WTC11 (cell line): ENCODE results near the gene KLHDC4.

Experiments used
- CREM ChIP-seq: sonication (generic); formaldehyde crosslinking; IDR thresholded peaks from 2 replicates; pipeline ENCODE4 v1.8.1; 2022; ENCODE audit warnings: mild to moderate bottlenecking, missing genetic modification reagents, moderate library complexity
- NR1H2 ChIP-seq: sonication (generic); formaldehyde crosslinking; IDR thresholded peaks from 2 replicates; pipeline ENCODE4 v1.9.0; 2021; ENCODE audit warnings: mild to moderate bottlenecking, moderate library complexity, missing genetic modification reagents
- TEAD1 ChIP-seq: sonication (generic); formaldehyde crosslinking; IDR thresholded peaks from 2 replicates; pipeline ENCODE4 v1.8.0; 2022; ENCODE audit warnings: mild to moderate bottlenecking, missing genetic modification reagents
- ZNF121 ChIP-seq: sonication (generic); formaldehyde crosslinking; IDR thresholded peaks from 2 replicates; pipeline ENCODE4 v1.8.0; 2023; ENCODE audit warnings: missing genetic modification reagents
- ZNF317 ChIP-seq: sonication (generic); formaldehyde crosslinking; IDR thresholded peaks from 2 replicates; pipeline ENCODE4 v1.8.1; 2023; ENCODE audit warnings: low read depth, mild to moderate bottlenecking, moderate library complexity, missing genetic modification reagents, borderline replicate concordance
- ZNF416 ChIP-seq: fragments of 250-450 bp; sonication (Bioruptor Pico); IDR thresholded peaks from 2 replicates; pipeline ENCODE4 v1.9.0; 2021; ENCODE audit warnings: mild to moderate bottlenecking, inconsistent platforms
- TF ChIP-seq, protein P1 (sequence below): fragments of 200-600 bp; IDR thresholded peaks from 2 replicates; pipeline ENCODE4 v1.8.0; 2022; ENCODE audit warnings: antibody characterized with exemption
- TF ChIP-seq, protein P2 (sequence below): sonication (generic); formaldehyde crosslinking; IDR thresholded peaks from 2 replicates; pipeline ENCODE4 v1.8.1; 2022; ENCODE audit warnings: low read depth, mild to moderate bottlenecking, moderate library complexity, missing genetic modification reagents, borderline replicate concordance
- TF ChIP-seq, protein P3 (sequence below): sonication (generic); formaldehyde crosslinking; IDR thresholded peaks from 2 replicates; pipeline ENCODE4 v1.8.1; 2022; ENCODE audit warnings: mild to moderate bottlenecking, moderate library complexity, missing genetic modification reagents
- TF ChIP-seq, protein P4 (sequence below): sonication (generic); formaldehyde crosslinking; IDR thresholded peaks from 2 replicates; pipeline ENCODE4 v1.8.0; 2022; ENCODE audit warnings: mild to moderate bottlenecking, missing genetic modification reagents
- TF ChIP-seq, protein P5 (sequence below): sonication (generic); formaldehyde crosslinking; IDR thresholded peaks from 2 replicates; pipeline ENCODE4 v1.8.0; 2022; ENCODE audit warnings: mild to moderate bottlenecking, missing genetic modification reagents
- TF ChIP-seq, protein P6 (sequence below): sonication (generic); formaldehyde crosslinking; IDR thresholded peaks from 2 replicates; pipeline ENCODE4 v1.8.0; 2022; ENCODE audit warnings: mild to moderate bottlenecking, missing genetic modification reagents

DNA sequence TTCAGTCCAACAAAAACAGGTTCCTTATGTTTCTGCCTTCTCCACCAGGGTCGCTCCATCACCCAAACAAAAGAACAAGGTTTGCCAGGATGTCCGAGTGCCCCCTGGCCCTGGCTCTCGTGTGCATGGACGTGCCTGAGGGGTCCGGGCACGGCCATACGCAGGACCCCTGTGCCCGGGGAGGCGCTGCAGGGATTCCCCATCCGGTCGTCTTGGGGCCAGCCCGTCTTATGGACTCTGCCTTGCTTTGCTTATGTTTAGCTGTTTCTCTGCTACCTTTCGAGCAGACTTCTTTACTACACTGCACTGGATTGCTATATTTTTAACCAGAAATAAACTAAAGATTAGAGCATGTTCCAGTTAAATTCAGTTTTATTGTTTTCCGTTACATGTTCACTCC, 68.0 kb downstream of the KLHDC4 start:
- TF ChIP-seq, protein P1, sequence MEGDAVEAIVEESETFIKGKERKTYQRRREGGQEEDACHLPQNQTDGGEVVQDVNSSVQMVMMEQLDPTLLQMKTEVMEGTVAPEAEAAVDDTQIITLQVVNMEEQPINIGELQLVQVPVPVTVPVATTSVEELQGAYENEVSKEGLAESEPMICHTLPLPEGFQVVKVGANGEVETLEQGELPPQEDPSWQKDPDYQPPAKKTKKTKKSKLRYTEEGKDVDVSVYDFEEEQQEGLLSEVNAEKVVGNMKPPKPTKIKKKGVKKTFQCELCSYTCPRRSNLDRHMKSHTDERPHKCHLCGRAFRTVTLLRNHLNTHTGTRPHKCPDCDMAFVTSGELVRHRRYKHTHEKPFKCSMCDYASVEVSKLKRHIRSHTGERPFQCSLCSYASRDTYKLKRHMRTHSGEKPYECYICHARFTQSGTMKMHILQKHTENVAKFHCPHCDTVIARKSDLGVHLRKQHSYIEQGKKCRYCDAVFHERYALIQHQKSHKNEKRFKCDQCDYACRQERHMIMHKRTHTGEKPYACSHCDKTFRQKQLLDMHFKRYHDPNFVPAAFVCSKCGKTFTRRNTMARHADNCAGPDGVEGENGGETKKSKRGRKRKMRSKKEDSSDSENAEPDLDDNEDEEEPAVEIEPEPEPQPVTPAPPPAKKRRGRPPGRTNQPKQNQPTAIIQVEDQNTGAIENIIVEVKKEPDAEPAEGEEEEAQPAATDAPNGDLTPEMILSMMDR: no peak
- TF ChIP-seq, protein P2, sequence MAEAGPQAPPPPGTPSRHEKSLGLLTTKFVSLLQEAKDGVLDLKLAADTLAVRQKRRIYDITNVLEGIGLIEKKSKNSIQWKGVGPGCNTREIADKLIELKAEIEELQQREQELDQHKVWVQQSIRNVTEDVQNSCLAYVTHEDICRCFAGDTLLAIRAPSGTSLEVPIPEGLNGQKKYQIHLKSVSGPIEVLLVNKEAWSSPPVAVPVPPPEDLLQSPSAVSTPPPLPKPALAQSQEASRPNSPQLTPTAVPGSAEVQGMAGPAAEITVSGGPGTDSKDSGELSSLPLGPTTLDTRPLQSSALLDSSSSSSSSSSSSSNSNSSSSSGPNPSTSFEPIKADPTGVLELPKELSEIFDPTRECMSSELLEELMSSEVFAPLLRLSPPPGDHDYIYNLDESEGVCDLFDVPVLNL (CRISPR knock-in tag): no peak
- TF ChIP-seq ZNF121 (CRISPR knock-in tag) (no peak), TEAD1 (CRISPR knock-in tag) (no peak), ZNF317 (no peak), ZNF416 (CRISPR knock-in tag) (no peak), NR1H2 (no peak), CREM (no peak)
- TF ChIP-seq, protein P3, sequence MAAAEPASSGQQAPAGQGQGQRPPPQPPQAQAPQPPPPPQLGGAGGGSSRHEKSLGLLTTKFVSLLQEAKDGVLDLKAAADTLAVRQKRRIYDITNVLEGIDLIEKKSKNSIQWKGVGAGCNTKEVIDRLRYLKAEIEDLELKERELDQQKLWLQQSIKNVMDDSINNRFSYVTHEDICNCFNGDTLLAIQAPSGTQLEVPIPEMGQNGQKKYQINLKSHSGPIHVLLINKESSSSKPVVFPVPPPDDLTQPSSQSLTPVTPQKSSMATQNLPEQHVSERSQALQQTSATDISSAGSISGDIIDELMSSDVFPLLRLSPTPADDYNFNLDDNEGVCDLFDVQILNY (CRISPR knock-in tag): no peak
- TF ChIP-seq, protein P4, sequence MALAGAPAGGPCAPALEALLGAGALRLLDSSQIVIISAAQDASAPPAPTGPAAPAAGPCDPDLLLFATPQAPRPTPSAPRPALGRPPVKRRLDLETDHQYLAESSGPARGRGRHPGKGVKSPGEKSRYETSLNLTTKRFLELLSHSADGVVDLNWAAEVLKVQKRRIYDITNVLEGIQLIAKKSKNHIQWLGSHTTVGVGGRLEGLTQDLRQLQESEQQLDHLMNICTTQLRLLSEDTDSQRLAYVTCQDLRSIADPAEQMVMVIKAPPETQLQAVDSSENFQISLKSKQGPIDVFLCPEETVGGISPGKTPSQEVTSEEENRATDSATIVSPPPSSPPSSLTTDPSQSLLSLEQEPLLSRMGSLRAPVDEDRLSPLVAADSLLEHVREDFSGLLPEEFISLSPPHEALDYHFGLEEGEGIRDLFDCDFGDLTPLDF (CRISPR knock-in tag): no peak
- TF ChIP-seq, protein P5, sequence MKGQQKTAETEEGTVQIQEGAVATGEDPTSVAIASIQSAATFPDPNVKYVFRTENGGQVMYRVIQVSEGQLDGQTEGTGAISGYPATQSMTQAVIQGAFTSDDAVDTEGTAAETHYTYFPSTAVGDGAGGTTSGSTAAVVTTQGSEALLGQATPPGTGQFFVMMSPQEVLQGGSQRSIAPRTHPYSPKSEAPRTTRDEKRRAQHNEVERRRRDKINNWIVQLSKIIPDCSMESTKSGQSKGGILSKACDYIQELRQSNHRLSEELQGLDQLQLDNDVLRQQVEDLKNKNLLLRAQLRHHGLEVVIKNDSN (CRISPR knock-in tag): no peak
- TF ChIP-seq, protein P6, sequence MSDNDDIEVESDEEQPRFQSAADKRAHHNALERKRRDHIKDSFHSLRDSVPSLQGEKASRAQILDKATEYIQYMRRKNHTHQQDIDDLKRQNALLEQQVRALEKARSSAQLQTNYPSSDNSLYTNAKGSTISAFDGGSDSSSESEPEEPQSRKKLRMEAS (CRISPR knock-in tag): no peak
